ENCODE data around the gene INTS14. TPM values are rescaled to one million over a fixed set of nuclear protein-coding genes. Genes with fewer than 3 reads are reported as not detected.

The INTS14 gene
- 34.6 and 38.1 TPM in 2 replicates for total RNA-seq

DNA sequence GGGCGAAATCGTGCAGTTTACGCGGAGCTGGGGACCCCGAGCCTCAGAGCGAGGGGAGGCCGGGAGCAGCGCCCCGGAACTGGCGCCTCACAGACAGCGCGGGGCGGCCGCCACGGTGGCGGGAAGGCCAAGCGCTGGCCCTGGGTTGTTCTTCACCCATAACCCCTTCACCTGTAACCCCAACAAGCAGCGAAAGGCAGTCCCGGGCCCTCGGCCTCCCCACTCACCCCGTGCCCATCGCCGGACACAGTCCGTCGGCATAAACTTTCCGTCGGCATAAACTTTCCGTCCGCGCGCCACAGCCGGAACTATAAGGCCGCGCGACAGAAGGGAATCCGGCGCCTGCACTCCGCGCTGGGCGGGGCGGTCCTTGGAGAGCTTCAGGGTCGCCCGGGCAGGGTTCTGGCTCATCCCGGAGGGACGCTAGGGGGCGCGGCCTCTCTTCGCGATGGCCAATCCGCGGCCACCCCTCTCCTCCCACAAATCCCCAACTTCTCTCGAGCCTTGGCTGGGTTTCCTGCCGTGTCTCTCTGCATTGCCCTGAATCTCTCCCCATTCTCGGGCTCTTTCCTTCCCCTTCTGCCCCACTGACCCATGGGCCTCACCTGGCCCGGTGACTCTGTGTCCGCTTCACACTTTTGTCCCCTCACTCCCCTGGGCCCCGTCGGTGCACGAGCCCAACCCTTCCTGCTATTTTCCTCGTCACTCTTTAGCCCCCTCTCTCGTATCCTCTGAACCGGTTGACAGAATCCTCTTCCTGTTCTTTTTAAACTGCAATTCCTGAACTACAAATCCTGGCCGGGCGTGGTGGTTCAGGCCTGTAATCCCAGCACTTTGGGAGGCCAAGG is at the start of gene INTS14:
INTS14 (minus strand) TSS at position 261 of the 848 bp plus-strand sequence. CDS start 3,751 bp downstream, outside the sequence.

DNA sequence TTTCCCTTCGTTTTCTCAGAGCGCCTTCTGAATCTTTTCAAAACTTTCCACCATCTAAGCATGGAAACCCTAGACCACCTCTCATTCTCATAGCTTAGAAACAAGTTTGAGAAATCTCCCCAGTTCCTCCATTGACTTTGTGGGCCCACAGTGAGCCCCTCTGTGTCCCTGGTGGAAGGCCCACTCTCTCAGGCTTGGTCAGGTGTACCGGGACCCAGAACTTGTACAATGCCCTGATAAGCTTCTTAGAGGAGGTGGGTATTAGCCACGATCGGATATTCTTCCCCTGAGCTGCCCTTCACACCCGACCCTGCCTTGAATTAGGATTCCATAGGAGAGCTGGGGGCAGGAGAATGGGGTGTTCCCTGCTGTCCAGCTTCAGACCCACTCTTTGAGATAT is 10.7 kb upstream of the INTS14 start, which contains the start of gene SLC24A1:
SLC24A1 (plus strand) TSS at position 301 of the 400 bp plus-strand sequence. CDS start 2,143 bp downstream, outside the sequence.

DNA sequence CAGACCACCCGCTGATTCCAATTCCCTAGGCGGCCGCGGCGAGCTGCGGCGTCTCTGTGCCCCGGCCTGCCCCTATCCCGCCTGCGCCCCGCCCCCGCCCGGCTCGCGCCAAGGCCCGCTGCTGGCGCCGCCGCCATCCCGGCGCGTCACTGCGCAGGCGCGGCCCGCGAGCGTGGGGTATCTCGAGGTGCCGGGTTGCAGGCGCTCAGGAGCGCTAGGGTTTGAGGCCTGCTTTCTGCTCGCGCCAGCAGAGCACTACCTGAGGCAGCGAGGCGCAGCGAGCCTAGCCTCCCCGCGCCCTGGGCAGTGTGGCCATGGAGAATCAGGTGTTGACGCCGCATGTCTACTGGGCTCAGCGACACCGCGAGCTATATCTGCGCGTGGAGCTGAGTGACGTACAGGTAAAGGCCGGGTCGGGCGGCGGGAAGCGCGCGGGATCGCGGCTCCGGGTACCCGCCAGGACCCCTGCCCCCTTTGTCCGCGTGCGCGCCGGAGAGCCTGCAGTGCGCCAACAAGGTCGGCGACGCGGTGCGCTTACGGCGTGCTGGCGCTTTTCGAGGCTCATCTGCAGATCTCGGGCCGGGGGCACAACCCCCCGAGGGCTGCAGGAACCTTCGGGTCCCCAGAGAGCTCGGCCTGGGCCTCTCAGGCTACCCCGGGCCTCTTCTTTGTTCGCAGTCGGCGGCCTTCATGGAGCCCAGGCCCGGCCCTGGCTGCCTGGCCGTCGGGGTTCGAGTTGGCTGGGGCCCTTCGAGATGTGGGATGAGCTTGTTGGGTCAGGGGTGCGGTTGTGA is 80.4 kb downstream of the INTS14 start, which contains the start of gene HACD3:
HACD3 (plus strand) TSS at position 146 of the 794 bp plus-strand sequence; CDS start at position 315, 169 bp downstream.

Other genes starting within 250 kb of the INTS14 start
- not detected in 2 replicates for gene IGDCC3, start 233.1 kb downstream of the INTS14 start, total RNA-seq
- gene IGDCC4, start 188.2 kb downstream of the INTS14 start, total RNA-seq = 0.18 and 0.86 TPM in 2 replicates
- 13.3 and 21.4 TPM in 2 replicates for gene DPP8, start 93.4 kb downstream of the INTS14 start, total RNA-seq
- 58.5 and 75.7 TPM in 2 replicates for gene HACD3, start 80.7 kb downstream of the INTS14 start, total RNA-seq
- gene SLC24A1, start 10.8 kb upstream of the INTS14 start, total RNA-seq = 6.7 and 9.2 TPM in 2 replicates
- gene DENND4A, start 181.2 kb upstream of the INTS14 start, total RNA-seq = 9.8 and 11.7 TPM in 2 replicates